Measurements from ENCODE around the gene CCDC152.
"Not testable (repeated sequence)": the region's sequence is repeated elsewhere in the genome, so short reads cannot be mapped to it uniquely, and the experiment has no call there.

The CCDC152 gene

DNA sequence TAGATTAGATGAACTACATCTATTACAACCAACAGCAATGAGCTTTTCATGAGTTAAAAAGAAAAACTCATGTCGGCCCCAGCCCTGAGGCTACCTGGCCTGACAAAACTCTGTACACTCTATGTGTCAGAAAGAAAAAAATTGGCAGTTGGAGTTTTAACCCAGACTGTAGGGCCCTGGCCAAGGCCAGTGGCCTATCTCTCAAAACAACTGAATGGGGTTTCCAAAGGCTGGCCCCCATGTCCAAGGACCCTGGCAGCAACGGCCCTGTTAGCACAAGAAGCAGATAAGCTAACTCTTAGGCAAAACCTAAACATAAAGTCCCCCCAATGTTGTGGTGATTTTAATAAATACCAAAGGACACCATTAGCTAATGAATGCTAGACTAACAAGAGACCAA is 59.9 kb downstream of the CCDC152 start:
- not testable (repeated sequence) for DNase-seq

- DNase-seq = no peak
These were observed 63.1 kb downstream of the CCDC152 start for GRCh38 chr5:42819745-42820144.

DNA sequence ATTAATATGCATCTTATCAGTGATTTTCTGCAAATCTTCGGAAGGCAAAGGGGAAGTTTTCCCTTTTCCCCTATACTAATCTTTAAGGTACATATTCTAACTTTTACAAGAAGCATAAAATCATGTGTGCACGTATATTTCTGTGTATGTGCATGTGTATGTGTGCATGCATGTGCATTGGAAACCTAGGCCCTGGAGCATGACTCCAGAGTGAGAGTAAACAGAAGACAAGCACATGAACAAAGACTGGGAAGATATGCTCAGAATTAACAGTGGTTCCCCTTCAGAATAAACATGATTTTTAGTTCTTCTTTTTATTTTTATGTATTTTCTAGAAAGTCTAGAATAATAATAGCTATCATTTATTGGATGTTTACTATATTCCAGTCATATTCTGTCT is 65.9 kb downstream of the CCDC152 start:
- DNase-seq = no peak

GRCh38 chr5:42824347-42824976 is 67.8 kb downstream of the CCDC152 start:
- no peak for DNase-seq

DNA sequence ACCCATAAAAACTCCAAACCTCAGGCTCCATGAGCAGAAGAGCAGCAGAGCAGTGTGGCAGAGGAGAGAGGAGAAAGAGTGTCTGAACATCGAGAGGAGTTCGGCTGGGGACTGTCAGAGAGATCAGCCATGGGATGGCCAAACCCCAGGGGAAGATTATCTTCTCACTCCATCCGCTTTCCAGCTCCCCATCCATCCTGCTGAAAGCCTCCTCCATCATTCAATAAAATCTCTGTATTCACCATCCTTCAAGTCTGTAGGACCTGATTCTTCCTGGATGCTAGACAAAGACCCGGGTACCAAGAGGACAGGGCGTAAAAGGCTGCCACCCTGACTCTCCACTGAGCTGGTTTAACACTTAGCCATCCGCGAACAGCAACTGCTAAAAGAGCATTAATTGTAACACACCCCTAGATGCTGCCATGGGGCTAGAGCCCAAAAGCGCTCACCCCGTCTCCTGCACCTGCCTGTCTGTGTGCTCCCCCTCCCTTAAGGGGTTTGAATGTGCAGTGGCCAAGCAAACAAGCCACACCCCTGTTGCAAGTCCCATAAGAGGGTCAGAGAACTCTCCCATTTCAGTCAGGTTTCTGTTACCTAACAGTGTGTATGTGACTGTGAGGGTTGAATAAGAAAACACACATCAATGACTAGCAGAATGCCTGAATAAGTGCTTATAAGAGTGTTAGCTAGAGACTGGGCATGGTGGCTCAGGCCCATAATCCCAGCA is 69.0 kb downstream of the CCDC152 start:
- DNase-seq = no peak

GRCh38 chr5:42826757-42827515 is 70.3 kb downstream of the CCDC152 start:
- no peak for DNase-seq

- no peak for DNase-seq
These were observed 72.1 kb downstream of the CCDC152 start for GRCh38 chr5:42828671-42829070.

DNA sequence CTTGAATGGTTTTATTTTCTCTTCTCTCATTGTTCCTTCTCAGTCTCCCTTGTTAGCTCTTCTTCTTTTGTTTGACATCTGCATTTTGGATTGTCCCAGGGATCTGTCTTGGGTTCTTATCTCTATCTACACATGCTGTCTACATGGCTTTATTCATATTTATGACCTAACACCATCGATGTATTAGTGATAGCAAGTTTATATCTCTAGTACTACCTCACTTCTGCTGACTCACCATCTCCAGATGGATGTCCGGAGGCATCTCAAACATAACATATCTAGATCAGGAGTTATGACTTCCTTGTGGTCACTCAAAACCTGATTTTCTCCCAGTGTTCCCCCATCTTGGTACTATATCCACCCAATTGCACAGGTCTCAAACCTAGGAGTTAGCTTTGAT is 74.3 kb downstream of the CCDC152 start:
- no peak for DNase-seq

- no peak for DNase-seq
These were observed 75.4 kb downstream of the CCDC152 start for GRCh38 chr5:42832060-42832459.

DNA sequence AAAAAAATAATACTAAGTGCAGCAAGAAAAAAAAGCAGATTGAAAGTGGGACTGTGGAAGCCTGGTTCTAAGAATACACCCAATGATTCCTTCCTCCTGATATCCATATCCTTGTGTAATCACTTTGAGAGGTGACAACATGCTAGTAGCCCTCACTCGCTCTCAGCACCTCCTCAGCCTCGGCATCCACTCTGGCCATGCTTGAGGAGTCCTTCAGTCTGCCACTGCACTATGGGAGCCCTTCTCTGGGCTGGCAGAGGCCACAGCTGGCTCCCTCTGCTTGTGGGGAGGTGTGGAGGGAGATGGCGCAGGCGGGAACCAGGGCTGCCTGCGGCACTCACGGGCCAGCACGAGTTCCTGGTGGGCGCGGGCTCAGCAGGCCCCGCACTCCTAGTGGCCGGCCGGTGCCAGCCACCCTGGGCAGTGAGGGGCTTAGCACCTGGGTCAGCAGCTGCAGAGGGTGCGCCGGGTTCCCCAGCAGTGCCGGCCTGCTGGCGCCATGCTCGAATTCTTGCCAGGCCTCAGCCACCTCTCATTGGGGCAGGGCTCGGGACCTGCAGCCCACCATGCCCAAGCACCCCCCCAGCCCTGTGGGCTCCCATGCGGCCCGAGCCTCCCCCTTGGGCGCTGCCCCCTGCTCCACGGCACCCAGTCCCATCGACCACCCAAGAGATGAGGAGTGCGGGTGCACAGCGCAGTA is 79.6 kb downstream of the CCDC152 start:
- DNase-seq = no peak

DNA sequence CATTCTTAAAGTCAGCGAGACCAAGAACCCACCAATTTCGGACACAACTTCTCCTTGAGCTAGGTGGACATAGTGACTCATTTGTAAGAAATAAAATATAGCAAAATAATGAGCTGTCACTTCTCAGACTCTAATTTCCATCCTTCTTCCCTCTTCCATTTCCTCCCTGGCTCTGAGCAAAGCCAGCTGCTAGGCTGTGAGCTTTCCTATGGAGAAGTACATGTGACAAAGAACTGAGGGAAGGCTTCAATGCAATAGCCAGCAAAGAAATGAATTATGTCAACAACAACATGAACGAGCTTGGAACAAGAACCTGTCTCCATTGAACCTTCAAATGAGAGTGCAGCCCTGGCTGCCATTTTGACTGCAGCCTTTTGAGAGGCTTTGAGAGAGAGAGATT is 81.0 kb downstream of the CCDC152 start:
- DNase-seq = no peak

- no peak for DNase-seq
These were observed 82.6 kb downstream of the CCDC152 start for GRCh38 chr5:42839196-42839595.

DNA sequence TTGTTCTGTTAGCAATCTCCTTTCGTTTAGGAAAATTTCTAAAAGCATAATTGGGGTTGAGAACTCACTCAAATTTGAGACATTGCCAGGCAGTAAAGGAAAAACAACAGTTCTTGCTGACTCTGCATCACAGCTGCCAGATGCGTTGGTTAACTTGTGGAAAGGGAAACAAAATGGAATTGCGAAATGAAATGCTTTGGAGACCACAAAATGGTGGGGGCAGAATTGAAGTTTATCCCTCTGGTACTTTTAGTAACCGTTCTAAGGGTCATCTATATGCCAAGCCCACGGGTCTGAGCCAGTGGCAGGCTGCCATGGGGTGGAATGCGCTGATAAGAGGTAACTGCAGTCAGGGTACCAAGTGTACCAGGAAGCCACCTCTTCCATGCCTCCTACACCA is 83.7 kb downstream of the CCDC152 start:
- no peak for DNase-seq

GRCh38 chr5:42840842-42841567 is 84.4 kb downstream of the CCDC152 start:
- DNase-seq = no peak

DNA sequence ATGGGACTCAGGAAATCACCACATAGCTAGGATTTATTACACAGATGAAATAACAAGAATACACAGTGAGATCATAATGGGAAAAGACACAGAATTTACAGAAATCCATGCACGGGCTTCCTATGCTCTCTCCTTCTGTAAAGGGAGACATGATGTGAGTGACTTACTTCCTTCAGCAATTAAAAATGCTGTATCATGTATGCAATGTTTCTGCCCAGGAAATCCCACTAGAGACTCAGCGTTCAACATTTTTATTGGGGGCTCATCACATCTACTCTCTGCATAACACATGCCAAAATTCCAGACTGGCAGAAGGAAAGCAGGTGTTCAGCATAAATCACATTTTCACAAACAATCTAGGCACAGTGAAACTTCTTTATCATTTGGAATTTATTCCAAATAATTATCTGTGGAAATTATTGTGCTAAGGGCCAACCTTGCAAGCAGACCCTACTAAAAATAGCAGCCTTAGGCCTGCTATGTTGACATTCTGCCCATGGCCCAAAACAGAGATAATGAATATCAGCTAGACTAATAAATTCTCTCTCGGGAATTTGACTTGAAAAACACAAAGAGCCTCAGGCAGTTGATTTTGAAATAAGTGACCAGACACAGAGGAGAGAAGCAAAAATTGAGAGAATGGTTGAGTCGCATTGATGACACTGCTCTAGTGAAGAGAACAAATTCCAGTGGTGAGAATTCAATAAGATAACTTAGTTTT is 86.5 kb downstream of the CCDC152 start:
- DNase-seq = no peak

- no peak for DNase-seq
These were observed 87.2 kb downstream of the CCDC152 start for GRCh38 chr5:42843675-42844292.

GRCh38 chr5:42844408-42844807 is 87.8 kb downstream of the CCDC152 start:
- not testable (repeated sequence) for DNase-seq

- DNase-seq = no peak
These were observed 91.9 kb downstream of the CCDC152 start for GRCh38 chr5:42848545-42848944.

DNA sequence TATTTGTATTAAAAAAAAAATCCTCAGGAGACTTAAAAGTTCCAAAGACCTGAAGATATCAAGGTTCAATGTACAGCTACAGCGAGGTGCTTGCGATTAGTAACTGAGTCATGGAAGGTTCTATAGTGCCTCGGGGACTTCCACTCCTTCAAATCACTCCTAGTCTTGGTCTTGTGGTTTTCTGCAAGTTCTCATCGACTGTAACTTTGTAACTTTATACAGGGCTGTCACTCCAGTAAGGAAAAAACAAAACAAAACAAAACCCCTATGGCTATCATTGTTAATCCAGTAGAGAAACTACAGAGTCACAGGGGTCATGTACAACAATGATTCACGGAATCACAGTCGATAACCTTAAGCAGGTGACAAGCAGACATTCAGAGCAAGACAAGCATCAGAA is 94.9 kb downstream of the CCDC152 start:
- DNase-seq = no peak

All from SHP77 treated with DMSO at 0.1 percent for 48 hours (cell line).